Peyer's patch (tissue), 4 donors: ENCODE measurements around the gene CACNA1G. TPM values are rescaled to one million over a fixed set of nuclear protein-coding genes. Genes with fewer than 3 reads are reported as not detected.

Source experiments
- DNase-seq, 3 donors: peaks; one replicate each; pipeline ENCODE4 v3.0.0-alpha.2; 2017 to 2019
- H3K27ac ChIP-seq, 4 donors: fragments of 200-600 bp; sonication (generic); one replicate each; pipeline ENCODE4 v1.5.1; 2016 to 2019
- H3K27me3 ChIP-seq, 2 donors: fragments of 200-600 bp; sonication (generic); one replicate each; pipeline ENCODE4 v1.5.1; 2019
- H3K36me3 ChIP-seq, 3 donors: fragments of 200-600 bp; sonication (generic); one replicate each; pipeline ENCODE4 v1.5.1; 2016 to 2019
- H3K4me1 ChIP-seq, 4 donors: fragments of 200-600 bp; sonication (generic); one replicate each; pipeline ENCODE4 v1.5.1; 2016 to 2019
- H3K4me3 ChIP-seq, 4 donors: fragments of 200-600 bp; sonication (generic); 1 replicate in 3 of 4; 2 replicates in 1 of 4; pipeline ENCODE4 v1.5.1; 2016 to 2019; ENCODE audit warnings: mild to moderate bottlenecking in 1 of 4
- H3K9me3 ChIP-seq, 4 donors: fragments of 200-600 bp; sonication (generic); one replicate each; pipeline ENCODE4 v1.5.1; 2016 to 2019; ENCODE audit warnings: mild to moderate bottlenecking in 1 of 4
- POLR2A ChIP-seq, 2 donors: fragments of 450-650 bp; IDR thresholded peaks; one replicate each; pipeline ENCODE4 v1.5.1; 2017; ENCODE audit warnings: antibody characterized with exemption in 2 of 2, mild to moderate bottlenecking in 2 of 2, moderate library complexity in 2 of 2
- total RNA-seq, 4 donors: library from RNA; depleted of rRNA; stranded (reverse); fragments of >200 nt; gene quantifications; one replicate each; pipeline ENCODE4 v1.1.0, GENCODE V29; 2016
- TF ChIP-seq, protein P1 (sequence below), 6 experiments: fragments of 450-650 bp in 4 of 6; fragments of 200-600 bp in 2 of 6; sonication (generic) in 1 of 6; IDR thresholded peaks; one replicate each; pipeline ENCODE4 v1.5.1; 2017 to 2019; ENCODE audit warnings: antibody characterized with exemption in 6 of 6, mild to moderate bottlenecking in 3 of 6, moderate library complexity in 1 of 6

CACNA1G gene
- total RNA-seq, 4 donors from 2014 or later, result not detected

DNA sequence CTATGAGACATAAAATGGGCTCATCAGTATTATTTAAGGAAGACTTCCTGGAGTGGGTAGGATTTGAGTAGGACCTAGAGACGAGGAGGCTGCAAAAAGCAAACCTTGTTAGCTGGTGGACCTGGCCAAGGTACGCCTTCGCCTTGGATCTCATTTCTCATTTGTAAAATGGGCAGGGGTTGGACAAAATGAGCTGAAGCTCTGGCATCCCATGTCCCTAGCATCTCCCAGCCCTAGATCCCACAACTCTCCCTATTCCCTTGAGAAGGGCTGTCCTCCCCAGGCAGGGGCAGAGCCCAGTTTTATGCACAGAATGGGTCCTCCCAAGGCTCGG lies 13.8 kb upstream of the CACNA1G start:
- Histone ChIP-seq H3K36me3 (peaks cover 0 to 12% (median 0%) of the 10 kb centered on the region in 3 donors), H3K27me3 (no peaks in the 10 kb centered on the region), H3K27ac (peak overlapping the region; percentile 78 to 90 (median 81)), H3K4me3 (peak overlapping the region; percentile 56 to 78 (median 71)), H3K9me3 (no peaks in the 10 kb centered on the region), H3K4me1 (peaks cover 5 to 30% (median 8%) of the 10 kb centered on the region in 4 donors)
- DNase-seq, result no peak
- TF ChIP-seq, protein P1, sequence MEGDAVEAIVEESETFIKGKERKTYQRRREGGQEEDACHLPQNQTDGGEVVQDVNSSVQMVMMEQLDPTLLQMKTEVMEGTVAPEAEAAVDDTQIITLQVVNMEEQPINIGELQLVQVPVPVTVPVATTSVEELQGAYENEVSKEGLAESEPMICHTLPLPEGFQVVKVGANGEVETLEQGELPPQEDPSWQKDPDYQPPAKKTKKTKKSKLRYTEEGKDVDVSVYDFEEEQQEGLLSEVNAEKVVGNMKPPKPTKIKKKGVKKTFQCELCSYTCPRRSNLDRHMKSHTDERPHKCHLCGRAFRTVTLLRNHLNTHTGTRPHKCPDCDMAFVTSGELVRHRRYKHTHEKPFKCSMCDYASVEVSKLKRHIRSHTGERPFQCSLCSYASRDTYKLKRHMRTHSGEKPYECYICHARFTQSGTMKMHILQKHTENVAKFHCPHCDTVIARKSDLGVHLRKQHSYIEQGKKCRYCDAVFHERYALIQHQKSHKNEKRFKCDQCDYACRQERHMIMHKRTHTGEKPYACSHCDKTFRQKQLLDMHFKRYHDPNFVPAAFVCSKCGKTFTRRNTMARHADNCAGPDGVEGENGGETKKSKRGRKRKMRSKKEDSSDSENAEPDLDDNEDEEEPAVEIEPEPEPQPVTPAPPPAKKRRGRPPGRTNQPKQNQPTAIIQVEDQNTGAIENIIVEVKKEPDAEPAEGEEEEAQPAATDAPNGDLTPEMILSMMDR (IDR thresholded peaks at IDR 0.05), result no peak
- no peak for TF ChIP-seq POLR2A (IDR thresholded peaks at IDR 0.05)

DNA sequence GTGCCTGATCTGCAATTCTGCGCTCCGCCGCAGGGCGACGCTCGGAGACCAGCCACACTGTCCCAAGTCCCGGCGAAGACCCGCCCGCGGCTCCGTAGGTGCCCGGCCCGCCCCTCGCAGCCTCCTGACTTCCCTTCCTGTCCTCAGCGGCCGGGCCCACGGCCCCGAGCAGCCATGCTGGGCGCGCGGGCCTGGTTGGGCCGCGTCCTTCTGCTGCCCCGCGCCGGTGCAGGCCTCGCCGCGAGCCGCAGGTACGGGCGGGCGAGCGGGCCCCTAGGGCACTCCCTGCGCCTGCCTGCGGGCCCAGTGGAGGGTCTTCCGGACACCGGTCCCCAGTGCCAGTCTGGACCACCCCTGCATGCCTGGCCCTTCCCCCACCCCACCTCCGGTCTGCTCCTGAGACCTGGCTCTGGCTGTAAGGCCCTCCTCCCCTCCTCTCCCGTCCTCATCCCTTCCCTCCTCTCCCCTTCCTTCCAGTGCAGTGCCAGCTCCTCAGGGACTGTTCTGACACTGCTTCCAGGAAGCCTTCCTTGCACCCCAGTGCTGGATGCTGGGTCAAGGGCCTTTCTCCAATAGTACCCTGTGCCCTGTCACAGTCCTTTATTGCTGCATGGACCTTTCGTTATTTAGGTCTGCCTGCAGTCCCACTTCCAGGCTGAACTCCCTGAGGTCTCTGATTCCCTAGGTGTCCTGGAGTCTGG lies 13.3 kb upstream of the CACNA1G start, which contains the start of gene SPATA20:
SPATA20 (plus strand) TSS at position 140 of the 701 bp plus-strand sequence; CDS start at position 175, 35 bp downstream.
- peak; percentile 93 to 97 (median 94) for DNase-seq
- Histone ChIP-seq H3K27me3 (no peaks in the 10 kb centered on the region), H3K4me3 (peak within 1 kb of the TSS; percentile 56 to 78 (median 71)), H3K4me1 (peaks cover 5 to 28% (median 8%) of the 10 kb centered on the region in 4 donors), H3K27ac (peak within 1 kb of the TSS; percentile 78 to 90 (median 81)), H3K9me3 (no peaks in the 10 kb centered on the region), H3K36me3 (peaks cover 0 to 16% (median 0%) of the 10 kb centered on the region in 3 donors)
- TF ChIP-seq, protein P1 (IDR thresholded peaks at IDR 0.05), result peak; percentile 95 to 99 (median 98)
- TF ChIP-seq POLR2A (IDR thresholded peaks at IDR 0.05), result peak; percentile 79 to 89

DNA sequence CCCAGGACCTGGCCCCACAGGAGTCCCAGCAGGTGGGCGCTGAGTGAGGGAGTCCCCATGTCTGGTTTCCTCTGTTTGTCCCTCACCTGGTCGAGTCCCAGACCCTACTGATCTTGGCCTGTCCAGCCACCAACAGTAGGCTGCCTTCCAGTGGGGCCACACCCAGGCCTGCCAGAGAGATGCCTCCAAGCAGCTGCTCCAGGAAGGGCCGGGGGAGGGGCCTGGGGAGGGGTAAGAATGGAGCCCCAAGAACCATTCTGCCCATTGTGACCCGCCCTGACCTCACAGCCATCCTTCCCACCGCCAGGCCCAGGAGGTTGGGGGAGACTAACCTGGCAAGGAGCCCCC lies 12.8 kb upstream of the CACNA1G start:
- peak overlapping the region; percentile 56 to 78 (median 71) for H3K4me3 ChIP-seq
- peaks cover 0 to 16% (median 0%) of the 10 kb centered on the region in 3 donors for H3K36me3 ChIP-seq
- H3K9me3 ChIP-seq, result no peaks in the 10 kb centered on the region
- DNase-seq, result no peak
- H3K27ac ChIP-seq, result peak overlapping the region; percentile 78 to 90 (median 81)
- H3K27me3 ChIP-seq, result no peaks in the 10 kb centered on the region
- peaks cover under 1 to 23% (median 8%) of the 10 kb centered on the region in 4 donors for H3K4me1 ChIP-seq
- TF ChIP-seq, protein P1 (IDR thresholded peaks at IDR 0.05), result no peak
- no peak for TF ChIP-seq POLR2A (IDR thresholded peaks at IDR 0.05)

DNA sequence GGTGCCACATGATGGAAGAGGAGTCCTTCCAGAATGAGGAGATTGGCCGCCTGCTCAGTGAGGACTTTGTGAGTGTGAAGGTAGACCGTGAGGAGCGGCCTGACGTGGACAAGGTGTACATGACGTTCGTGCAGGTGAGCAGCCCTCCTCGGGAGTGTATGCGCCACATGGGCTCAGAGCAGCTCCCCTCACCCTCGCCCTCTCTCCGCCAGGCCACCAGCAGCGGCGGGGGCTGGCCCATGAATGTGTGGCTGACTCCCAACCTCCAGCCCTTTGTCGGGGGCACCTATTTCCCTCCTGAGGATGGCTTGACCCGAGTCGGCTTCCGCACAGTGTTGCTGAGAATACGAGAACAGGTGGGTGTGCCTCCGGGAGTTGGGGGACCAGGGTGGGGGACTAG lies 11.7 kb upstream of the CACNA1G start:
- TF ChIP-seq, protein P1 (IDR thresholded peaks at IDR 0.05), result no peak
- no peak for TF ChIP-seq POLR2A (IDR thresholded peaks at IDR 0.05)
- Histone ChIP-seq H3K4me3 (no peak overlapping the region), H3K27me3 (no peaks in the 10 kb centered on the region), H3K36me3 (peaks cover 0 to 16% (median 0%) of the 10 kb centered on the region in 3 donors), H3K9me3 (no peaks in the 10 kb centered on the region), H3K27ac (no peak overlapping the region), H3K4me1 (peaks cover 0 to 12% (median 5%) of the 10 kb centered on the region in 4 donors)
- no peak for DNase-seq

DNA sequence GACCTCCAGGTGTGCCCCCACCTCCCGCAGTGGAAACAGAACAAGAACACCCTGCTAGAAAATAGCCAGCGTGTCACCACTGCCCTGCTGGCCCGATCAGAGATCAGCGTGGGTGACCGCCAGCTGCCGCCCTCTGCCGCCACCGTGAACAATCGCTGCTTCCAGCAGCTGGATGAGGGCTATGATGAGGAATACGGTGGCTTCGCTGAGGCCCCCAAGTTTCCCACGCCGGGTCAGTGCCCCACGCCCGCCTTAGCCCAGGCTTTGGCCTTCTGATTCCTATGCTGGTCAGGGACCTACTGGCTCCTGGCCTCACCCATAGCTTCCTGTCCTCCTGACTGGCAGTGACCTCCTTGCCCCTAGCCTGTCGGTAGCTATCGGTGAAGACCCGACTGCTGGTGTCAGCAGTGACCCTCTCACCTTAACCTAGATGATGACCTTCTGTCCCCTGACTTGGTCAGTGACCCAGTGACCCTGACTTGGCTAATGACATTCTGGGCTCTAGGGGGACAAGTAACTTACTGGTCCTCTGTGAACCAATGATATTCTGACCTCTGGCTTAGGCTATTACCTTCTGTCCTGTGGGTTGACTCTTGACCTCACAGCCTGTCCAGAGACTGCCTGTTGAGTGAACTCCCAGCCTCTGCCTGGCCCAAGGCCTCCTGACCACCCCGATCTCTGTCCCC lies 11.1 kb upstream of the CACNA1G start:
- H3K27me3 ChIP-seq, result no peaks in the 10 kb centered on the region
- H3K4me3 ChIP-seq, result no peak overlapping the region
- no peak for DNase-seq
- H3K9me3 ChIP-seq, result no peaks in the 10 kb centered on the region
- TF ChIP-seq, protein P1 (IDR thresholded peaks at IDR 0.05), result no peak
- no peak for TF ChIP-seq POLR2A (IDR thresholded peaks at IDR 0.05)
- no peak overlapping the region for H3K27ac ChIP-seq
- peaks cover 0 to 16% (median 0%) of the 10 kb centered on the region in 3 donors for H3K36me3 ChIP-seq
- H3K4me1 ChIP-seq, result peaks cover 0 to 11% (median 5%) of the 10 kb centered on the region in 4 donors
